Activated CD4-positive, alpha-beta T cell treated with anti-CD3 and anti-CD28 coated beads, Interleukin-2, Interleukin-4, amounts not matched to agents 100 ng/mL and 50 ng/mL, durations not matched to agents 16 hours and 8 hours (primary cell): ENCODE results near the gene PERP.
"Not testable (repeated sequence)": the region's sequence is repeated elsewhere in the genome, so short reads cannot be mapped to it uniquely, and the experiment has no call there.

Source experiments
- DNase-seq: peaks from one replicate; pipeline ENCODE4 v3.0.0-alpha.2; 2020; ENCODE audit warnings: low spot score

Gene PERP

GRCh38 chr6:138105446-138105845 lies 1.8 kb downstream of the PERP start:
- DNase-seq: no peak

- no peak for DNase-seq
Measured at GRCh38 chr6:138104618-138105213, 2.5 kb downstream of the PERP start.

- no peak for DNase-seq
Measured at GRCh38 chr6:138103871-138104270, 3.3 kb downstream of the PERP start.

GRCh38 chr6:138101946-138102731 lies 5.1 kb downstream of the PERP start:
- DNase-seq: no peak

GRCh38 chr6:138099832-138100231 lies 7.4 kb downstream of the PERP start:
- DNase-seq: no peak

GRCh38 chr6:138098306-138098705 lies 8.9 kb downstream of the PERP start:
- no peak for DNase-seq

- no peak for DNase-seq
Measured at GRCh38 chr6:138094260-138094659, 13.0 kb downstream of the PERP start.

GRCh38 chr6:138093632-138094031 lies 13.6 kb downstream of the PERP start:
- no peak for DNase-seq

- no peak for DNase-seq
Measured at GRCh38 chr6:138092686-138093085, 14.5 kb downstream of the PERP start.

GRCh38 chr6:138089325-138089724 lies 17.9 kb downstream of the PERP start:
- no peak for DNase-seq

- DNase-seq: no peak
Measured at GRCh38 chr6:138088326-138088762, 18.9 kb downstream of the PERP start.

GRCh38 chr6:138087593-138088325 lies 19.5 kb downstream of the PERP start:
- no peak for DNase-seq

- no peak for DNase-seq
Measured at GRCh38 chr6:138086573-138087196, 20.5 kb downstream of the PERP start.

- no peak for DNase-seq
Measured at GRCh38 chr6:138085839-138086222, 21.4 kb downstream of the PERP start.

GRCh38 chr6:138084904-138085838 lies 22.0 kb downstream of the PERP start:
- DNase-seq: no peak

- DNase-seq: no peak
Measured at GRCh38 chr6:138082232-138082631, 25.0 kb downstream of the PERP start.

GRCh38 chr6:138079556-138079955 lies 27.7 kb downstream of the PERP start:
- DNase-seq: not testable (repeated sequence)

- no peak for DNase-seq
Measured at GRCh38 chr6:138078491-138078890, 28.7 kb downstream of the PERP start.

- DNase-seq: no peak
Measured at GRCh38 chr6:138073264-138073663, 34.0 kb downstream of the PERP start.

GRCh38 chr6:138063726-138064125 lies 43.5 kb downstream of the PERP start:
- no peak for DNase-seq

GRCh38 chr6:138054982-138055381 lies 52.2 kb downstream of the PERP start:
- DNase-seq: no peak
